ENCODE data around the gene KLHDC9.
"Not testable (repeated sequence)": the region's sequence is repeated elsewhere in the genome, so short reads cannot be mapped to it uniquely, and the experiment has no call there.

Gene KLHDC9

DNA sequence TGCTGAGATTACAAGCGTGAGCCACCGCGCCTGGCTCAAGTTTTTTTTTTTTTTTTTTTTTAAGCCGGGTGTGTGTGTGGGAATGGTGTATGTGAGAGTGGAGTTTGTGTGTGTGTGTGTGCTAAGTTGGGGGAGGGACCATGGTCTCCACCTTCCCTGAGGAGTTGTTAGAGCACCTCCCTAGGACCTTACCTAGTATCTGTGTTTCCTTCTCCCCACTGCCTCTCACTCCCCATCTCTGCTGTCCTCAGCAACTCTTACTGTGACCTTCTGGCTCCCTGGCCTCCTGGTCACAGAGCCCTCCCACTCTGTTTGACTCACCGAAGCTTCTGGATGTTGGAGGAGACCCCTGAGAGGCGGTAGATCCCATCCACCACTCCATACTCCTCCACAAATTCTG lies 38.9 kb upstream of the KLHDC9 start:
- no peak for TF ChIP-seq ZFX (IDR thresholded peaks at IDR 0.05; ENCODE audit: borderline replicate concordance)
- TF ChIP-seq CTCF (IDR thresholded peaks at IDR 0.05), result no peak
- H3K27ac ChIP-seq, result no peak overlapping the region

DNA sequence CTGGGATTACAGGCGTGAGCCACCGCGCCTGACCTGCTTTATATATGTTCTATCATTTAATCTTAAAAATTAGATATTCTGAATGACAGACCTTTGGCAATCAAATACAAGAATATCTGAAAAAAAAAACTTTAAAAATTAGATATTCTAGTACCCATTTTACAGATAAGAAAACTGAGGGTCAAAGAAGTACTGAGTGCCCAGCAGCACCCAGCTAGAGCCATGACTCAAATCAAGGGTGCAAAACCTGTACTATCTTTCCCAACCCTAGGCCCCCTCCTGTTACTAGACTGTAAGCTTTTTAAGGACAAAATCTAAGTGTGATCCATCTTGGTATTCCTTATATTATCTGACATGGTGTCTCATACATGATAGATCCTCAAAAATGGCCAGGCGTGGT lies 36.7 kb upstream of the KLHDC9 start:
- H3K27ac ChIP-seq, result no peak overlapping the region
- TF ChIP-seq CTCF (IDR thresholded peaks at IDR 0.05) (no peak), ZFX (IDR thresholded peaks at IDR 0.05; ENCODE audit: borderline replicate concordance) (no peak)

DNA sequence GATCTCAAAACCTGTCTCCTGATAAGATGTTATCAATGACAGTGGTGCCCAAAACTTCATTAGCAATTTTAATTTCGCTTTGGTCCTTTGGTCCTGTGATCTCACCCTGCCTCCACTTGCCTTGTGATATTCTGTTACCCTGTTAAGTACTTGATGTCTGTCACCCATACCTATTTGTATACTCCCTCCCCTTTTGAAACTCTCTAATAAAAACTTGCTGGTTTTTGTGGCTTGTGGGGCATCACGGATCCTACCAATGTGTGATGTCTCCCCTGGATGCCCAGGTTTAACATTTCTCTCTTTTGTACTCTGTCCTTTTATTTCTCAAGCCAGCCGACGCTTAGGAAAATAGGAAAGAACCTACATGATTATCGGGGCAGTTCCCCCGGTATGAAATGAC lies 34.2 kb upstream of the KLHDC9 start:
- not testable (repeated sequence) for H3K27ac ChIP-seq

GRCh38 chr1:161065681-161066080 lies 32.5 kb upstream of the KLHDC9 start:
- not testable (repeated sequence) for H3K27ac ChIP-seq

DNA sequence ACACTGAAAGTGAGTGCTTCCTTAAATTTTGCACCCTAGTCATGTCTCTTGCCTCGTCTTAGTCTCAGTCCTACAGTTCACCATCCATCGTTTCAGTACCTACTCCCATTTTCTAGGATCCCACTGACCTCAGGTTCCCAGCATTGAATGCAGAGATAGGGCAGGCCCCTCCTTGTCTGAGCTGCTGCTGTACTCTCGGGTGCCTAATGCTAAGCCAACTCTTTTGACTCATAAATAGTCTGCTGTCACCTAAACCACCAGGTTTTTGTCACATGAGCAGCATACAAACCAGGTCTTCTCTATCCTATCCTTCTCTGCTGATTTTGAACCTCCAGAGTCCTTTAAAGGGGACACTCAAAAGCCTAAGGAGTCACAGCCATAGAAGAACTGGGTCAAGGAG lies 31.5 kb upstream of the KLHDC9 start:
- no peak overlapping the region for H3K27ac ChIP-seq
- TF ChIP-seq CTCF (IDR thresholded peaks at IDR 0.05) (no peak), ZFX (IDR thresholded peaks at IDR 0.05; ENCODE audit: borderline replicate concordance) (no peak)

- H3K27ac ChIP-seq, result no peak overlapping the region
- TF ChIP-seq CTCF (IDR thresholded peaks at IDR 0.05) (no peak), ZFX (IDR thresholded peaks at IDR 0.05; ENCODE audit: borderline replicate concordance) (no peak)
Observed at GRCh38 chr1:161068306-161069234, 29.6 kb upstream of the KLHDC9 start.

- TF ChIP-seq CTCF (IDR thresholded peaks at IDR 0.05) (no peak), ZFX (IDR thresholded peaks at IDR 0.05; ENCODE audit: borderline replicate concordance) (no peak)
- no peak overlapping the region for H3K27ac ChIP-seq
Observed at GRCh38 chr1:161069241-161069640, 28.9 kb upstream of the KLHDC9 start.

- no peak within 1 kb of the TSS for H3K27ac ChIP-seq
- TF ChIP-seq CTCF (IDR thresholded peaks at IDR 0.05), result no peak
- no peak for TF ChIP-seq ZFX (IDR thresholded peaks at IDR 0.05; ENCODE audit: borderline replicate concordance)
Observed at GRCh38 chr1:161069731-161070270, 28.4 kb upstream of the KLHDC9 start, which contains the start of gene ARHGAP30. Gene ARHGAP30 (minus strand): TSS chr1:161069891. CDS start chr1:161069624, 267 bp downstream.
